NOMO-1 treated with DMSO at 0.1 percent for 48 hours (cell line): ENCODE data around the gene PILRB.
A peak's percentile ranks its signal among the peaks of the same experiment; 100 is the strongest.

Source experiments
- DNase-seq: peaks from one replicate; lab custom pipeline; 2025; ENCODE audit not compliant: unreplicated experiment; lab: John Stamatoyannopoulos, UW

PILRB gene

DNA sequence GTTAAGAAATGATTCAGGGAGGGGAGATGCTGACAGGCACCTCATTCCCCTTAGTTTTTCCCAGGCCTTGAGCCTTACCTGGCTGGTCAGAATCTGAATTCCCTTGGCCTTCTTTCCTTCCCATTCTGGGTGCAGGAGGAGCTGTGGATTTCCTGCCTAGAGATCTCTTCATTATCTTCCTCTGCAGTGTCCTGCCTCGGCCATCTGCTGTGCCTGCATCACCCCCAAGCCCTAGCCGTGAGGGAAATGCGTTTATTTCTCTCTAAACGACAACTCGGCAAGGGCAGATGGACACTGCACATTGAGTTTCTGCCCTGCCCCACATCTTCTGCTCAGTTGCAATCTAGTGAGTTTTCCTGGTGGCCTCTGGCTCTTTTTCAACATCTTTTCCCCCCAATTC lies 43.9 kb downstream of the PILRB start:
- no peak for DNase-seq

DNA sequence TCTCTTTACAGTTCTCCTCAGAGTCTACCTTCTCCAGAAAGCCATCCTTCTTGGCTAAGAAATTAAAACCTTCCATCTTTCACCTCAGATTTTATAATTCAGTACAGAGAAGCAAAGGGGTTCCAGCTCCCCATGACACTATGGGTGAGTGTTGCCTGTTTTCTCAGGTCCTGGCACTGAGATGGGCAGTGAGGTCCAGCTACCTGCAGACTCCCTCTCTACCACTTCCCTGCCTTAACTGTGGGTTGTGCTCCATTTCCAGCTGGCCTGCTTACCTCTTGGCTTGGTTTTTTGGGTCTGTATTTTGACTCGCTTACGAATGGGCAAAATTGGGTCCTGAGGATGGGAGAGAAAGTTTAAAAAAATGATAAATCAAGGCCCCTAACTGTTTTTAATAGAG lies 44.3 kb downstream of the PILRB start:
- DNase-seq: no peak

DNA sequence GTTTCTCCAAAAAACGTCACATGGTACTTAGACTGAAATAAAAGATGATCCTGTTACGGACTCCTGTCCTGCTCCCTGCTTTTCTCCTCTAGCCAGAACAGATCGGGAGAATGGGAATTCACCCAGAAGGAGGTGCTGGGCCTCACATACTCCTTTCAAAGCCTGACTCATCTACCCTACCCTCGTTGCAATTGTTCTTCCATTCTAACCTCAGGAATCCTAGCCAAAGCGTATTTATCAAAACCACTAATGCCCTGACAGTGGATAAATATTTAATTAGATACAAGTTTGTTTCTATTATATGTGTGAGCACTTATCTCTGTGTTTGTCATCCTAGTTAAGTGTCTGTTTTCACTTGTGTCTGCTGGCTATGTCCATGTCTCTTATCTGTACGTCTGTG lies 48.9 kb downstream of the PILRB start:
- DNase-seq: no peak

DNA sequence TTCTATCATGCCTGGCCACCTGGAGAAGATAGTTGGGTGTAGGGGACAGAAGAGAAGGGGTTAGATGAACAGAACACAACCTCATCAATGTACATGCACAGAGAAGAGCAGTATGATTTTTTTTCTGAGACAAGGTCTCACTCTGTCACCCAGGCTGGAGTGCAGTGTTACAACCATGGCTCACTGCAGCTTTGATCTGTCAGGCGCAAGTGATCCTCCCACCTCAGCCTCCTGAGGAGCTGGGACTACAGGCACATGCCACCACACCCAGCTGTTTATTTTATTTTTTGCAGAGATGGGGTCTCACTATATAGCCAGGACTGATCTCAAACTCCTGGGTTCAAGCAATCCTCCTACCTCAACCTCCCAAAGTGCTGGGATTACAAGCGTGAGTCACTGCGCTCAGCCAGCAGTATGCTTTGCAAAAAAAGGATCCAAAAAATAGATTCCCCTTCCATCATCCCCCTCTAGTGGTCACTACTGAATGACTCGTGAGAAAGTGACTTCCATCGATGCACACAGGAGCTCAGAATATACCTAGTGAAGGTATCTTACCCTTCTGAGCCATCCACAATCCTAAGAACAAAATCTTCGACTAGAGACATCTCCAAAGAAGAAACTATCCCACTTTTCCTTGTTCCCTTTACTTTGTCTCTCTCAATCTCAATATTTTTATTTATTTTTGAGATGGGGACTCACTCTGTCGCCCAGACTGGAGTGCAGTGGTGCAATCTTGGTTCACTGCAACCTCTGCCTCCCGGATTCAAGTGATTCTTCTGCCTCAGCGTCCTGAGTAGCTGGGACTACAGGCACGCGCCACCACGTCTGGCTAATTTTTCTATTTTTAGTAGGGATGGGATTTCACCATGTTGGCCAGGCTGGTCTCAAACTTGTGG lies 49.6 kb downstream of the PILRB start:
- peak; percentile 74 for DNase-seq

DNA sequence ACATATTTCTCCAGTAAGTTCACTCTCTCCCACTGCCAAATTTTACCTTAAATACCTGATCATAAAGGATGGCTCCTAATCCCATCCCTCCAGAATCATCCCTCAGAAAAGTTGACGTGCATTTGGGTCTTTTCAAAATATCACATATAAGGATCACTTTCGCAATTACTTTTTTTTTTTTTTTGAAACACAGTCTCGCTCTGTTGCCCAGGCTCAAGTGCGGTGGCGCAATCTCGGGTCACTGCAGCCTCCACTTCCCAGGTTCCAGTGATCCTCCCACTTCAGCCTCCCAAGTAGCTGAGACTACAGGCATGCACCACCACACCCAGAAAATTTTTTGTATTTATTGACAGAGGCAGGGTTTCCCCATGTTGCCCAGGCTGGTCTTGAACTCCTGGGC lies 53.2 kb downstream of the PILRB start:
- no peak for DNase-seq

- peak; percentile 50 for DNase-seq
Measured at GRCh38 chr7:100413346-100413745, 55.4 kb downstream of the PILRB start.

GRCh38 chr7:100413889-100414288 lies 56.0 kb downstream of the PILRB start:
- no peak for DNase-seq

GRCh38 chr7:100415448-100415847 lies 57.5 kb downstream of the PILRB start:
- DNase-seq: no peak
